H9 (cell line): ENCODE results near the gene MCOLN3. TPM values are rescaled to one million over a fixed set of nuclear protein-coding genes. Genes with fewer than 3 reads are reported as not detected.

Source experiments
- DNase-seq: peaks from one replicate; pipeline ENCODE4 v3.0.0-alpha.2; 2017
- H2AFZ ChIP-seq: one replicate; pipeline ENCODE4 v1.6.1; 2013; ENCODE audit warnings: mild to moderate bottlenecking, low read length, control low read depth, moderate library complexity
- H2AK5ac ChIP-seq: 2 replicates; pipeline ENCODE4 v1.6.1; 2013; ENCODE audit warnings: low read length, control low read depth, mixed read lengths; ENCODE audit not compliant: insufficient read length
- H2BK120ac ChIP-seq: one replicate; pipeline ENCODE4 v1.6.1; 2013; ENCODE audit warnings: low read depth, mild to moderate bottlenecking, low read length, control low read depth, inconsistent platforms; ENCODE audit not compliant: poor library complexity, severe bottlenecking
- H2BK12ac ChIP-seq: 2 replicates; pipeline ENCODE4 v1.6.1; 2013; ENCODE audit warnings: low read length, control low read depth, mixed read lengths, low read depth; ENCODE audit not compliant: insufficient read length
- H2BK15ac ChIP-seq: 2 replicates; pipeline ENCODE4 v1.6.1; 2013; ENCODE audit warnings: low read depth, low read length, control low read depth
- H2BK20ac ChIP-seq: one replicate; pipeline ENCODE4 v1.6.1; 2013; ENCODE audit warnings: low read depth, mild to moderate bottlenecking, low read length, control low read depth, inconsistent platforms; ENCODE audit not compliant: poor library complexity, severe bottlenecking
- H2BK5ac ChIP-seq: 2 replicates; pipeline ENCODE4 v1.6.1; 2013; ENCODE audit warnings: low read length, control low read depth, mixed read lengths; ENCODE audit not compliant: insufficient read length
- H3K14ac ChIP-seq: 2 replicates; pipeline ENCODE4 v1.6.1; 2013; ENCODE audit warnings: low read length, control low read depth; ENCODE audit not compliant: insufficient read depth
- H3K18ac ChIP-seq: 2 replicates; pipeline ENCODE4 v1.6.1; 2013; ENCODE audit warnings: low read depth, mild to moderate bottlenecking, mixed read lengths, low read length, control low read depth; ENCODE audit not compliant: insufficient read length
- H3K23ac ChIP-seq: 2 replicates; pipeline ENCODE4 v1.6.1; 2013; ENCODE audit warnings: low read length, control low read depth, mixed read lengths, low read depth; ENCODE audit not compliant: insufficient read length
- H3K23me2 ChIP-seq: 2 replicates; pipeline ENCODE4 v1.6.1; 2013; ENCODE audit warnings: low read depth, mild to moderate bottlenecking, mixed read lengths, low read length, control low read depth; ENCODE audit not compliant: insufficient read length, poor library complexity, severe bottlenecking
- H3K27ac ChIP-seq: 2 replicates; pipeline ENCODE4 v1.5.1; 2013; ENCODE audit warnings: low read length, control low read depth, mixed read lengths, low read depth; ENCODE audit not compliant: insufficient read length
- H3K27me3 ChIP-seq: 2 replicates; pipeline ENCODE4 v1.6.1; 2013; ENCODE audit warnings: low read length, control low read depth, inconsistent platforms; ENCODE audit not compliant: insufficient read depth
- H3K4ac ChIP-seq: 2 replicates; pipeline ENCODE4 v1.6.1; 2013; ENCODE audit warnings: low read depth, mild to moderate bottlenecking, control low read depth, inconsistent platforms, low read length, moderate library complexity
- H3K4me1 ChIP-seq: 2 replicates; pipeline ENCODE4 v1.6.1; 2013; ENCODE audit warnings: low read length, control low read depth, inconsistent platforms; ENCODE audit not compliant: insufficient read depth
- H3K4me2 ChIP-seq: 2 replicates; pipeline ENCODE4 v1.6.1; 2013; ENCODE audit warnings: low read length, control low read depth, mixed read lengths; ENCODE audit not compliant: insufficient read length, insufficient read depth
- H3K56ac ChIP-seq: 2 replicates; pipeline ENCODE4 v1.6.1; 2013; ENCODE audit warnings: low read depth, mild to moderate bottlenecking, mixed read lengths, low read length, control low read depth; ENCODE audit not compliant: insufficient read length
- H3K79me1 ChIP-seq: 2 replicates; pipeline ENCODE4 v1.6.1; 2013; ENCODE audit warnings: low read depth, mild to moderate bottlenecking, moderate library complexity, low read length, control low read depth, inconsistent platforms; ENCODE audit not compliant: insufficient read depth, poor library complexity, severe bottlenecking
- H3K79me2 ChIP-seq: 2 replicates; pipeline ENCODE4 v1.6.1; 2013; ENCODE audit warnings: low read length, control low read depth, inconsistent platforms; ENCODE audit not compliant: insufficient read depth
- H3K9ac ChIP-seq: 2 replicates; pipeline ENCODE4 v1.6.1; 2013; ENCODE audit warnings: low read length, control low read depth, mixed read lengths; ENCODE audit not compliant: insufficient read length; ENCODE audit errors: extremely low read depth
- H3K9me3 ChIP-seq: one replicate; pipeline ENCODE4 v1.6.1; 2013; ENCODE audit warnings: low read depth, low read length, inconsistent platforms; ENCODE audit not compliant: control insufficient read depth
- H3T11ph ChIP-seq: one replicate; pipeline ENCODE4 v1.6.1; 2013; ENCODE audit warnings: mild to moderate bottlenecking, low read length, control low read depth, inconsistent platforms
- H4K20me1 ChIP-seq: one replicate; pipeline ENCODE4 v1.6.1; 2013; ENCODE audit not compliant: control insufficient read depth, insufficient read length, insufficient read depth
- H4K5ac ChIP-seq: 2 replicates; pipeline ENCODE4 v1.6.1; 2013; ENCODE audit warnings: low read depth, mild to moderate bottlenecking, mixed read lengths, low read length, control low read depth; ENCODE audit not compliant: insufficient read length
- H4K8ac ChIP-seq: replicated peaks from 2 replicates; pipeline ENCODE4 v1.6.1; 2013; ENCODE audit warnings: low read length, control low read depth, mixed read lengths, low read depth; ENCODE audit not compliant: insufficient read length
- H4K91ac ChIP-seq: 2 replicates; pipeline ENCODE4 v1.6.1; 2013; ENCODE audit warnings: low read depth, mild to moderate bottlenecking, moderate library complexity, mixed read lengths, low read length, control low read depth; ENCODE audit not compliant: insufficient read length
- H3K27ac Mint-ChIP-seq, 3 experiments: 2 replicates in 2 of 3; 3 replicates in 1 of 3; pipeline ENCODE4 v1.8.0; 2020 to 2021; ENCODE audit warnings: mixed read lengths in 3 of 3, mild to moderate bottlenecking in 1 of 3, moderate library complexity in 1 of 3
- H3K27me3 Mint-ChIP-seq: 2 replicates; pipeline ENCODE4 v1.8.0; 2021; ENCODE audit warnings: low read depth, mild to moderate bottlenecking, moderate library complexity, mixed read lengths
- H3K36me3 Mint-ChIP-seq, 3 experiments: 2 replicates in 2 of 3; 3 replicates in 1 of 3; pipeline ENCODE4 v1.8.0; 2020 to 2021; ENCODE audit warnings: low read depth in 3 of 3, mixed read lengths in 3 of 3; ENCODE audit not compliant: insufficient read depth in 1 of 3
- H3K4me1 Mint-ChIP-seq, 2 experiments: 2 replicates each; pipeline ENCODE4 v1.8.0; 2020; ENCODE audit warnings: mixed read lengths in 2 of 2
- H3K4me3 Mint-ChIP-seq, 2 experiments: 2 replicates in 1 of 2; 3 replicates in 1 of 2; pipeline ENCODE4 v1.8.0; 2020 to 2021; ENCODE audit warnings: mild to moderate bottlenecking in 2 of 2, mixed read lengths in 2 of 2, moderate library complexity in 1 of 2
- H3K9me3 Mint-ChIP-seq, 2 experiments: 2 replicates in 1 of 2; 3 replicates in 1 of 2; pipeline ENCODE4 v1.8.0; 2020; ENCODE audit warnings: mild to moderate bottlenecking in 2 of 2, mixed read lengths in 2 of 2, moderate library complexity in 1 of 2
- CTCF ChIP-seq: fragments of 200-600 bp; sonication (generic); conservative IDR thresholded peaks from 3 replicates; pipeline ENCODE4 v1.8.0; 2021; ENCODE audit warnings: antibody characterized with exemption, mild to moderate bottlenecking
- total RNA-seq: library from RNA; stranded (reverse); gene quantifications from 2 replicates; pipeline ENCODE4 v1.2.1, GENCODE V29; 2021

MCOLN3 gene
- total RNA-seq, 1 experiment from 2014 or later: 10.8 TPM

GRCh38 chr1:85001742-85002141 lies 46.6 kb downstream of the MCOLN3 start:
- peaks cover 22% of the 10 kb centered on the region for H3K27me3 ChIP-seq
- peaks cover 77% of the 10 kb centered on the region for H3K27me3 Mint-ChIP-seq

More at GRCh38 chr1:85001742-85002141, 46.6 kb downstream of the MCOLN3 start:
- no peak overlapping the region for H3K18ac ChIP-seq
- H2BK15ac ChIP-seq: no peak overlapping the region
- no peak overlapping the region for H3T11ph ChIP-seq
- no peak overlapping the region for H2BK20ac ChIP-seq
- H2BK120ac ChIP-seq: no peak overlapping the region
- H2AFZ ChIP-seq: no peak overlapping the region
- Mint-ChIP-seq H3K4me3 (no peak overlapping the region), H3K4me1 (peaks cover 3 to 9% of the 10 kb centered on the region in 2 experiments), H3K36me3 (no peaks in the 10 kb centered on the region; a peak in 1 of 7 replicates), H3K27ac (no peak overlapping the region), H3K9me3 (peaks cover 3 to 10% of the 10 kb centered on the region in 2 experiments; a peak in 3 of 5 replicates)
- no peak overlapping the region for H4K8ac ChIP-seq
- H2BK12ac ChIP-seq: no peak overlapping the region
- H3K4me2 ChIP-seq: no peak overlapping the region
- no peaks in the 10 kb centered on the region for H4K20me1 ChIP-seq
- no peak overlapping the region for H3K23ac ChIP-seq
- no peak overlapping the region for H4K5ac ChIP-seq
- no peak overlapping the region for H2BK5ac ChIP-seq
- no peak overlapping the region for H2AK5ac ChIP-seq
- no peak overlapping the region for H3K9ac ChIP-seq
- H3K56ac ChIP-seq: no peak overlapping the region
- peaks cover 6% of the 10 kb centered on the region for H3K23me2 ChIP-seq
- no peak for TF ChIP-seq CTCF
- H3K4ac ChIP-seq: no peak overlapping the region
- DNase-seq: no peak
- H3K4me1 ChIP-seq: no peaks in the 10 kb centered on the region
- H3K79me1 ChIP-seq: no peaks in the 10 kb centered on the region
- no peaks in the 10 kb centered on the region for H3K79me2 ChIP-seq
- H3K9me3 ChIP-seq: no peaks in the 10 kb centered on the region
- no peak overlapping the region for H4K91ac ChIP-seq
- no peak overlapping the region for H3K27ac ChIP-seq
- no peak overlapping the region for H3K14ac ChIP-seq
